HepG2 (cell line): ENCODE results near the gene SPAG9. TPM values are rescaled to one million over a fixed set of nuclear protein-coding genes. Genes with fewer than 3 reads are reported as not detected.

Experiments
- AGO2 ChIP-seq: fragments of 200-400 bp; formaldehyde crosslinking; optimal IDR thresholded peaks from 2 replicates; pipeline ENCODE3; 2017; ENCODE audit warnings: mild to moderate bottlenecking, low read depth, low read length, moderate library complexity
- ATF7-NPFF ChIP-seq: sonication (generic); formaldehyde crosslinking; IDR thresholded peaks from 2 replicates; pipeline ENCODE4 v1.8.1; 2023; ENCODE audit warnings: mild to moderate bottlenecking, low read depth, missing genetic modification reagents, moderate library complexity
- ATRX ChIP-seq: sonication (generic); formaldehyde crosslinking; IDR thresholded peaks from 2 replicates; pipeline ENCODE4 v1.4.0; 2020; ENCODE audit warnings: missing genetic modification reagents, borderline replicate concordance
- BRCA1 ChIP-seq: sonication (generic); formaldehyde crosslinking; IDR thresholded peaks from 2 replicates; pipeline ENCODE4 v1.4.0; 2020; ENCODE audit warnings: missing genetic modification reagents
- EED ChIP-seq: sonication (generic); formaldehyde crosslinking; IDR thresholded peaks from 2 replicates; pipeline ENCODE4 v1.5.0; 2020; ENCODE audit warnings: mild to moderate bottlenecking, missing genetic modification reagents
- EZH2 ChIP-seq: conservative IDR thresholded peaks from 2 replicates; pipeline ENCODE4 v1.6.1; 2012; ENCODE audit warnings: mild to moderate bottlenecking, low read depth, low read length, moderate library complexity
- HDAC1 ChIP-seq: sonication (generic); formaldehyde crosslinking; IDR thresholded peaks from 2 replicates; pipeline ENCODE4 v1.5.1; 2020; ENCODE audit warnings: mild to moderate bottlenecking, missing genetic modification reagents
- MZF1 ChIP-seq: sonication (generic); formaldehyde crosslinking; IDR thresholded peaks from 2 replicates; pipeline ENCODE4 v1.8.1; 2023; ENCODE audit warnings: mild to moderate bottlenecking, missing genetic modification reagents, borderline replicate concordance
- NCOA2 ChIP-seq: sonication (generic); formaldehyde crosslinking; IDR thresholded peaks from 2 replicates; pipeline ENCODE4 v1.8.0; 2022; ENCODE audit warnings: inconsistent platforms
- NR2F6 ChIP-seq, 2 experiments: IDR thresholded peaks; 2 replicates each; pipeline ENCODE4 v1.6.1; 2016; ENCODE audit warnings: antibody characterized with exemption in 1 of 2, mild to moderate bottlenecking in 1 of 2
- PATZ1 ChIP-seq: sonication (generic); formaldehyde crosslinking; IDR thresholded peaks from 2 replicates; pipeline ENCODE4 v1.4.0; 2020; ENCODE audit warnings: missing genetic modification reagents
- POLR2G ChIP-seq: fragments of 200-400 bp; formaldehyde crosslinking; IDR thresholded peaks from 2 replicates; pipeline ENCODE4 v1.6.1; 2018; ENCODE audit warnings: mild to moderate bottlenecking, low read depth, low read length, moderate library complexity
- SALL1 ChIP-seq: sonication (generic); formaldehyde crosslinking; IDR thresholded peaks from 2 replicates; pipeline ENCODE4 v1.8.0; 2022; ENCODE audit warnings: mild to moderate bottlenecking, missing genetic modification reagents
- TBX3 ChIP-seq: fragments of 450-650 bp; IDR thresholded peaks from 2 replicates; pipeline ENCODE4 v1.6.1; 2017; ENCODE audit warnings: antibody characterized with exemption, mild to moderate bottlenecking, inconsistent platforms, borderline replicate concordance
- THYN1 ChIP-seq: sonication (generic); formaldehyde crosslinking; IDR thresholded peaks from 2 replicates; pipeline ENCODE4 v1.8.1; 2023; ENCODE audit warnings: low read depth, mild to moderate bottlenecking, moderate library complexity, missing genetic modification reagents, borderline replicate concordance
- TRAFD1 ChIP-seq: sonication (generic); formaldehyde crosslinking; IDR thresholded peaks from 2 replicates; pipeline ENCODE4 v1.5.1; 2020; ENCODE audit warnings: missing genetic modification reagents, mild to moderate bottlenecking, borderline replicate concordance
- ZBTB25 ChIP-seq: IDR thresholded peaks from 2 replicates; pipeline ENCODE4 v1.6.1; 2018; ENCODE audit warnings: missing genetic modification reagents
- ZBTB38 ChIP-seq: sonication (generic); formaldehyde crosslinking; IDR thresholded peaks from 2 replicates; pipeline ENCODE4 v1.5.1; 2020; ENCODE audit warnings: mild to moderate bottlenecking, missing genetic modification reagents
- ZBTB7A ChIP-seq: sonication (generic); formaldehyde crosslinking; IDR thresholded peaks from 2 replicates; pipeline ENCODE4 v1.8.0; 2022; ENCODE audit warnings: mild to moderate bottlenecking, missing genetic modification reagents
- ZNF136 ChIP-seq: sonication (generic); formaldehyde crosslinking; IDR thresholded peaks from 2 replicates; pipeline ENCODE4 v1.8.1; 2022; ENCODE audit warnings: low read depth, mild to moderate bottlenecking, moderate library complexity, missing genetic modification reagents
- ZNF18 ChIP-seq: sonication (generic); formaldehyde crosslinking; IDR thresholded peaks from 2 replicates; pipeline ENCODE4 v1.8.0; 2022; ENCODE audit warnings: mild to moderate bottlenecking, missing genetic modification reagents; ENCODE audit not compliant: insufficient replicate concordance
- ZNF20 ChIP-seq: sonication (generic); formaldehyde crosslinking; IDR thresholded peaks from 2 replicates; pipeline ENCODE4 v1.4.0; 2020; ENCODE audit warnings: mild to moderate bottlenecking, moderate library complexity, missing genetic modification reagents
- ZNF878 ChIP-seq: sonication (generic); formaldehyde crosslinking; IDR thresholded peaks from 2 replicates; pipeline ENCODE4 v1.8.1; 2023; ENCODE audit warnings: mild to moderate bottlenecking, missing genetic modification reagents, moderate library complexity
- polyA plus RNA-seq, 8 experiments: library from polyadenylated mRNA; depleted of rRNA in 3 of 8; stranded (reverse) in 7 of 8; unstranded in 1 of 8; fragments of >200 nt; fragmentation: Illumina TruSeq in 4 of 8; extraction: Trizol in 4 of 8; gene quantifications; 2 replicates each; pipeline versions ENCODE4 v1.2.1 to v1.2.3, GENCODE V29; 2011 to 2016; ENCODE audit warnings: low read depth in 4 of 8, missing spikeins in 1 of 8, mixed read lengths in 1 of 8; ENCODE audit not compliant: insufficient read depth in 1 of 8
- total RNA-seq, 5 experiments: library from RNA; depleted of rRNA; stranded (reverse); fragments of >200 nt; fragmentation: Illumina TruSeq; extraction: Trizol; gene quantifications; 2 replicates each; pipeline ENCODE4 v1.2.3, GENCODE V29; 2016; ENCODE audit warnings: low read depth in 1 of 5

Gene SPAG9
- total and polyA plus RNA-seq, 2 of the 13 experiments (the other 11 are each of a cell fraction or from before 2014, with no cell fraction given) = 43.2 to 78.6 TPM

- TF ChIP-seq ATF7-NPFF (CRISPR knock-in tag) (peak; percentile 91), EED (peak; percentile 94; the same call in 1 of the 2 replicates), PATZ1 (peak; percentile 87), EZH2 (no peak), ZNF136 (CRISPR knock-in tag) (peak; percentile 96; the same call in 1 of the 2 replicates), ZNF878 (CRISPR knock-in tag) (no peak), TRAFD1 (CRISPR knock-in tag) (peak; percentile 61; the same call in 1 of the 2 replicates), NCOA2 (CRISPR knock-in tag) (peak; percentile 49; the same call in 1 of the 2 replicates), MZF1 (CRISPR knock-in tag) (no peak), POLR2G (no peak), ZNF18 (CRISPR knock-in tag) (no peak), ZNF20 (CRISPR knock-in tag) (no peak), ZBTB7A (CRISPR knock-in tag) (peak; percentile 100), ZBTB25 (CRISPR knock-in tag) (peak; percentile 92), BRCA1 (no peak), ZBTB38 (CRISPR knock-in tag) (peak; percentile 93), SALL1 (CRISPR knock-in tag) (peak; percentile 91), NR2F6 (IDR thresholded peaks at IDR 0.05) (no peak; the same call in 1 of the 2 replicates), NR2F6 (CRISPR knock-in tag; IDR thresholded peaks at IDR 0.05) (peak; percentile 78), ATRX (CRISPR knock-in tag) (0 out of 2 replicates have a peak, but pooled peaks have one; percentile 21), HDAC1 (CRISPR knock-in tag) (0 out of 2 replicates have a peak, but pooled peaks have one; percentile 73), AGO2 (no peak), TBX3 (no peak), THYN1 (CRISPR knock-in tag) (no peak)
Observed at GRCh38 chr17:50949989-50950877, 170.4 kb downstream of the SPAG9 start (continued).
